Ovary (tissue), 3 donors: ENCODE measurements around the gene FUT6.

ENCODE experiments used
- POLR2A ChIP-seq: fragments of 450-650 bp; IDR thresholded peaks from one replicate; pipeline ENCODE4 v1.6.1; 2017; ENCODE audit warnings: antibody characterized with exemption, mild to moderate bottlenecking, moderate library complexity
- TF ChIP-seq, protein P1 (sequence below), 3 donors: fragments of 450-650 bp in 2 of 3; fragments of 200-600 bp in 1 of 3; IDR thresholded peaks; one replicate each; pipeline versions ENCODE4 v1.5.1 to v1.8.0; 2016 to 2022; ENCODE audit warnings: antibody characterized with exemption in 3 of 3, mild to moderate bottlenecking in 1 of 3
- donor health status: DM: no; HTN: no; CAD: no.

DNA sequence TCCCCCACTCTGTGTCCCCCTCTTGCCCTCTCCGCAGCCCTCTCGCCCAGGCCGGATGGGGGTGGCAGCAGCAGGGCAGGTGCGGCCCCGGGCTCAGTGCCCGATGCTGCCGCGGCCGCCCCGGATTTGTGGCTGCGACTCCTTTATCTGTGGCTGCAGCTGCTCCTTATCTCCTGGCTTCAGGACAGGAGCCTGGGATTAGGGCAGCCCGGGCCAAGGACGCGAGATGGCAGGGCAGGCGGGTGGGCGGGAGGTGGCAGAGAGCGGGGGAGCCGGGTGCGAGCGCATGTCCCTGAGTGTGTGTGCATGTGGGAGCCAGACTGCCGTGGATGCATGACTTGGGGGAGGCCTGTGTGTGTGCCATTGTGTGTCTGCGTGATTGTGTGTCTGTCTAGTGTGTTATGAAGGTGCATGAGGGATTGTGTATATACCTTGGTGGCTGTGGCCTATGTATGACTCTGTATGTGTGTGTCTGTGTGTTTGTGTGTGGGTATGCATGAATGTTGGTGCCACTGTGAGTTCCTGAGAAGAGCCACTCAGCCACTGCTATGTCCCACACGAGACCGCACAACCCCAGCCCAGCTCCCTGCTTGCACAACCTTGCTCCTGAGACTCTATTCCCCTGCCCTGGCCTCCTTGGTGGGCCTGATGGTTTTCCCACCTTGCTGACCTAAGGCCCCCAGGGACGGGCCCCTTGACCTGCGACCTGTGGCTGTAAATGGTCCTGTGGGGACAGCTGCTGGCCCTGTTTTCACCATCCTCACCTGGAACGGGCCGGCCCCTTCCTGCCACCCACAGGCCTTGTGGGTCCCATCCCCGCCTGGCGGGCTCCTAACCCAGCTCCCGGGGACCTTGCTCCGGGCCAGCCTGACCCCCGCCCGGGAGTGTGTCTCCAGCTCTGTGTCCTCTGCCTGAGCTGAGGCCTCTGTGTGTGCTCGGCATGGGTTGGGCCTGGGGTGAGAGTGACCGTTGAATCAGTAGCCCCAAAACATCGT lies 40.0 kb downstream of the FUT6 start:
- TF ChIP-seq, protein P1, sequence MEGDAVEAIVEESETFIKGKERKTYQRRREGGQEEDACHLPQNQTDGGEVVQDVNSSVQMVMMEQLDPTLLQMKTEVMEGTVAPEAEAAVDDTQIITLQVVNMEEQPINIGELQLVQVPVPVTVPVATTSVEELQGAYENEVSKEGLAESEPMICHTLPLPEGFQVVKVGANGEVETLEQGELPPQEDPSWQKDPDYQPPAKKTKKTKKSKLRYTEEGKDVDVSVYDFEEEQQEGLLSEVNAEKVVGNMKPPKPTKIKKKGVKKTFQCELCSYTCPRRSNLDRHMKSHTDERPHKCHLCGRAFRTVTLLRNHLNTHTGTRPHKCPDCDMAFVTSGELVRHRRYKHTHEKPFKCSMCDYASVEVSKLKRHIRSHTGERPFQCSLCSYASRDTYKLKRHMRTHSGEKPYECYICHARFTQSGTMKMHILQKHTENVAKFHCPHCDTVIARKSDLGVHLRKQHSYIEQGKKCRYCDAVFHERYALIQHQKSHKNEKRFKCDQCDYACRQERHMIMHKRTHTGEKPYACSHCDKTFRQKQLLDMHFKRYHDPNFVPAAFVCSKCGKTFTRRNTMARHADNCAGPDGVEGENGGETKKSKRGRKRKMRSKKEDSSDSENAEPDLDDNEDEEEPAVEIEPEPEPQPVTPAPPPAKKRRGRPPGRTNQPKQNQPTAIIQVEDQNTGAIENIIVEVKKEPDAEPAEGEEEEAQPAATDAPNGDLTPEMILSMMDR (IDR thresholded peaks at IDR 0.05): no peak
- no peak for TF ChIP-seq POLR2A
